AG04450 (cell line): Measurements from ENCODE around the gene FGF5. TPM values are rescaled to one million over a fixed set of nuclear protein-coding genes. Genes with fewer than 3 reads are reported as not detected.

Source experiments
- CTCF ChIA-PET: fragments of 300-600, 350-600 bp; formaldehyde crosslinking; extraction: SDS; loops from one replicate; lab custom pipeline; 2022; ENCODE audit warnings: antibody characterized with exemption, inconsistent platforms; lab: Charles Lee
- POLR2A ChIA-PET: fragments of 350-600 bp; formaldehyde crosslinking; extraction: SDS; loops from one replicate; lab custom pipeline; 2021; ENCODE audit warnings: antibody characterized with exemption, inconsistent platforms; lab: Yijun Ruan, JAX
- DNase-seq: peaks from one replicate; pipeline ENCODE4 v3.0.0-alpha.2; 2011; ENCODE audit warnings: low read depth, low spot score
- H3K27ac ChIP-seq: one replicate; pipeline ENCODE4 v1.5.1; 2012; ENCODE audit warnings: low read depth, low read length, control low read depth
- H3K27me3 ChIP-seq: one replicate; pipeline ENCODE4 v1.6.0; 2012; ENCODE audit warnings: low read length; ENCODE audit not compliant: control insufficient read depth, insufficient read depth
- H3K4me3 ChIP-seq: 2 replicates; pipeline ENCODE4 v1.5.1; 2011; ENCODE audit warnings: mild to moderate bottlenecking, low read depth, low read length, control low read depth
- H3K9me3 ChIP-seq: 2 replicates; pipeline ENCODE4 v1.5.1; 2012; ENCODE audit warnings: low read length; ENCODE audit not compliant: control insufficient read depth, insufficient read depth
- polyA plus RNA-seq: library from polyadenylated mRNA; depleted of rRNA; stranded (reverse); fragments of >200 nt; gene quantifications from 2 replicates; pipeline ENCODE4 v1.2.3, GENCODE V29; 2011
- TF ChIP-seq, protein P1 (sequence below): IDR thresholded peaks from 2 replicates; pipeline ENCODE4 v1.5.1; 2011; ENCODE audit warnings: low read depth, low read length, control low read depth, inconsistent platforms

Gene FGF5
- polyA plus RNA-seq, 1 experiment = 39.9 TPM

DNA sequence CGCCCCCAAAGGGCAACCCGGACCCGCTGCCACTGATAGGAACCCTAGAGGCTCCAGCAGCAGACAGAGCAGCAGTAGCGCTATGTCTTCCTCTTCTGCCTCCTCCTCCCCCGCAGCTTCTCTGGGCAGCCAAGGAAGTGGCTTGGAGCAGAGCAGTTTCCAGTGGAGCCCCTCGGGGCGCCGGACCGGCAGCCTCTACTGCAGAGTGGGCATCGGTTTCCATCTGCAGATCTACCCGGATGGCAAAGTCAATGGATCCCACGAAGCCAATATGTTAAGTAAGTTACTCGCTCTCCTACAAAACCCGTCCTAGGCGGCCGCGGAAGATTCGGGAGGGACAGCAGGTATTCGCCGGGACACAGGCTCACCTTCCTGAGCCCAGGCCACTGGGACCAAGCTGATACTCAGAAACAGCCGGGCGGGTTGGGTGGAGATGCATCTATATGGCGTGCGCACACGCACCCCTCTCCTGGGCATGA, 477 bp downstream of the FGF5 start:
- H3K27ac ChIP-seq = peak overlapping the region; percentile 96
- TF ChIP-seq, protein P1, sequence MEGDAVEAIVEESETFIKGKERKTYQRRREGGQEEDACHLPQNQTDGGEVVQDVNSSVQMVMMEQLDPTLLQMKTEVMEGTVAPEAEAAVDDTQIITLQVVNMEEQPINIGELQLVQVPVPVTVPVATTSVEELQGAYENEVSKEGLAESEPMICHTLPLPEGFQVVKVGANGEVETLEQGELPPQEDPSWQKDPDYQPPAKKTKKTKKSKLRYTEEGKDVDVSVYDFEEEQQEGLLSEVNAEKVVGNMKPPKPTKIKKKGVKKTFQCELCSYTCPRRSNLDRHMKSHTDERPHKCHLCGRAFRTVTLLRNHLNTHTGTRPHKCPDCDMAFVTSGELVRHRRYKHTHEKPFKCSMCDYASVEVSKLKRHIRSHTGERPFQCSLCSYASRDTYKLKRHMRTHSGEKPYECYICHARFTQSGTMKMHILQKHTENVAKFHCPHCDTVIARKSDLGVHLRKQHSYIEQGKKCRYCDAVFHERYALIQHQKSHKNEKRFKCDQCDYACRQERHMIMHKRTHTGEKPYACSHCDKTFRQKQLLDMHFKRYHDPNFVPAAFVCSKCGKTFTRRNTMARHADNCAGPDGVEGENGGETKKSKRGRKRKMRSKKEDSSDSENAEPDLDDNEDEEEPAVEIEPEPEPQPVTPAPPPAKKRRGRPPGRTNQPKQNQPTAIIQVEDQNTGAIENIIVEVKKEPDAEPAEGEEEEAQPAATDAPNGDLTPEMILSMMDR = no peak
- peak overlapping the region; percentile 63 for H3K4me3 ChIP-seq
- no peak for DNase-seq
- CTCF ChIA-PET = interaction anchor here (0.6 to 3.0 kb wide), 10 partner anchors 16 to 82 kb away, joined by 3 to 13 read pairs (median 3); no protein-coding TSS in a partner anchor
- POLR2A ChIA-PET = interaction anchor here (0.6 to 3.2 kb wide), 21 partner anchors 9 to 194 kb away, joined by 3 to 29 read pairs (median 8); partner anchors contain the start of genes ANTXR2, CFAP299 and PRDM8
- H3K9me3 ChIP-seq = peaks cover 11% of the 10 kb centered on the region; the same call in 1 of the 2 replicates
- no peaks in the 10 kb centered on the region for H3K27me3 ChIP-seq

DNA sequence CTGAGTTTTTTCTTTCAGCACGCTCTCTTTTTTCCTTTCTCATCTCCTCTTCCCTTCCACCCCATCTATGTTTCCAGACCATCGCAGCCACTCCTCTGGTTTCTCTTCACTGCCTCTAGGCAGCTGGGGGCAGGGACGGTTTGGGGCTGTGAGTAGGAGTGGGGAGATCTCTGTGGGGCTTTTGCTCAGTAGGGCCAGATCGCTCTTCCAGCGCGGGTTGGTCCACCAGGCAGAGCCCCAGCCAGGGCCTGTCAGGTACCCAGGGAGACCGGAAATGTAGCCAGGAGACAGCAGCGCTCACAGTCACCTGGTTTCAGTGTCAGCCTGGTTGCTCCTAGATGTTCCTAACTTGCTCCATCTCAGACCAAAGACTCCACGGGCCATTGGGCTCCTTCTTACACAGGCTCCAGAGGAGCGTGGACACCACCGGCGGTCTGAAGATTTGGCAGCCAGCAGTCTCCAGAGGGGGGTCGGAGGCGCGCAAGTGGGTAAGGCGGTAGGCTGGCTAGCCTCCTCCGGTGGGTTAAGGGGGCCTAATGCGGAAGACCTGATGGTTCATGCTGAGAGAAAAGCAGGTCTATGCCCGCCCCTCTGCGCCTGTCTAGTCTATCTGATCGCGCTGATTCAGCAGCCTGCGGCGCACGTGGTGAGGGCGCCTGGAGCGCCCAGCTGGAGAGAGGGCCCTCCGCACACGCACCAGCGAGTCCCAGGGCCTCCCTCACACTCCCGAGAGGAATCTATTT, 1.8 kb downstream of the FGF5 start:
- CTCF ChIA-PET = interaction anchor here (1.2 to 1.5 kb wide), 2 partner anchors 48 to 67 kb away, joined by 5 read pairs; partner anchors contain the start of gene CFAP299
- POLR2A ChIA-PET = interaction anchor here (1.1 kb wide), 1 partner anchor 33 kb away, joined by 3 read pairs; no protein-coding TSS in a partner anchor
- Histone ChIP-seq H3K27me3 (no peaks in the 10 kb centered on the region), H3K9me3 (peaks cover 10% of the 10 kb centered on the region; the same call in 1 of the 2 replicates), H3K4me3 (peak overlapping the region; percentile 63), H3K27ac (peak overlapping the region; percentile 59)
- DNase-seq = no peak
- TF ChIP-seq, protein P1 = no peak

DNA sequence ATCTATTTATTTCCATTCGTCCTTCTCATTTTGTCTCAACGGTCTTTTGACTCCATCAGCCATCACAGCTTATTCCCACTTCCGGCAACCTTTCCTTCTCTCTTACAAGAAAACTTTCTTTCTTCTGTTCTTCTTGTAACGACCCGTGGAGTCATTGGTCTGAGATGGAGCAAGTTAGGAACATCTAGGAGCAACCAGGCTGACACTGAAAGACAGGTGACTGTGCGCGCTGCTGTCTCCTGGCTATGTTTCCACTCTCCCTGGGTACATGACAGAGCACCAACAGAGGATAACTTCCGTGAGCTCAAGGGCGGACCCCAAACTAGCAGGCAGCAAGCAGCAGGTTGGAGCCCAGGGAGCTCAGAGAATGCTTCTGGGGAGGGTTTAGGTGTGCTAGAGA, 2.5 kb downstream of the FGF5 start:
- ChIA-PET CTCF (interaction anchor here (0.6 to 1.5 kb wide), 4 partner anchors 10 to 66 kb away, joined by 3 to 5 read pairs (median 4); partner anchors contain the start of gene CFAP299), POLR2A (interaction anchor here (1.1 kb wide), 1 partner anchor 33 kb away, joined by 3 read pairs; no protein-coding TSS in a partner anchor)
- no peak for DNase-seq
- Histone ChIP-seq H3K4me3 (peak overlapping the region; percentile 63), H3K27ac (no peak overlapping the region), H3K9me3 (peaks cover 8% of the 10 kb centered on the region; the same call in 1 of the 2 replicates), H3K27me3 (no peaks in the 10 kb centered on the region)
- TF ChIP-seq, protein P1 = no peak

DNA sequence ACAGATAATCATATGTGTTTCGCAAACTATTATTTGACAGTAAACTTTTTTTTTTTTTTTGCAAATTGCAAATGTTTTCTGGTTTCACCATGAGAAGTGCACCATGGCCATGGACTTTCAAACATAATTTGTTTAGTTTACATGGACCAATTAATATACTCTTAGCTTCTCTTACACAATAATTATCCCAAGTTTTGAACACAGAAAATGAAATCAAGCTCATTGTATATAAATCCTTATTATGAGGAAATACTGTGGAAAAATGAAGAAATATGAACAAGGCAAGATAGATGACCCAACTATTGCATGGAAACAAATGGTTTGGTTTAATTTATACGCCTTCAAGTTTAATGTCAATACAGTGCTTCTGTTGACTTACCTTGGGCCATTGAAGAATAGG, 3.9 kb downstream of the FGF5 start:
- TF ChIP-seq, protein P1 = no peak
- ChIA-PET POLR2A (interaction anchor here (0.7 kb wide), 2 partner anchors 17 to 65 kb away, joined by 4 to 6 read pairs; partner anchors contain the start of gene CFAP299), CTCF (interaction anchor here (0.9 to 1.1 kb wide), 2 partner anchors 49 to 55 kb away, joined by 3 to 5 read pairs; no protein-coding TSS in a partner anchor)
- Histone ChIP-seq H3K4me3 (peak overlapping the region; percentile 63), H3K27ac (no peak overlapping the region), H3K9me3 (peaks cover 8% of the 10 kb centered on the region; the same call in 1 of the 2 replicates), H3K27me3 (no peaks in the 10 kb centered on the region)
- DNase-seq = no peak
